ENCODE data around the gene NKX6-2. TPM values are rescaled to one million over a fixed set of nuclear protein-coding genes. Genes with fewer than 3 reads are reported as not detected.

Gene NKX6-2
- polyA plus RNA-seq, 1 donor (not counting 4 experiments of a cell fraction or from before 2014, with no cell fraction given) = not detected

- Histone ChIP-seq H3K27ac (ENCODE audit: control insufficient read depth, insufficient read depth, low read length) (no peak overlapping the region), H2AFZ (ENCODE audit: control insufficient read depth, low read length) (no peak overlapping the region), H3K79me2 (ENCODE audit: control insufficient read depth, insufficient read depth, low read length) (no peaks in the 10 kb centered on the region), H3K36me3 (ENCODE audit: control insufficient read depth in 2 of 2, extremely low read depth in 1 of 2, insufficient read depth in 2 of 2, low read length in 2 of 2) (no peaks in the 10 kb centered on the region), H3K4me2 (ENCODE audit: control insufficient read depth, extremely low read depth, insufficient read depth, low read depth, low read length) (no peak overlapping the region), H3K4me3 (ENCODE audit: control insufficient read depth in 2 of 3, extremely low read depth in 1 of 3, insufficient read depth in 2 of 3, low read depth in 1 of 3, low read length in 3 of 3) (no peak overlapping the region), H3K9me3 (ENCODE audit: control insufficient read depth, low read depth, low read length) (no peaks in the 10 kb centered on the region), H4K20me1 (ENCODE audit: control insufficient read depth, extremely low read depth, insufficient read depth, low read length) (no peaks in the 10 kb centered on the region), H3K4me1 (ENCODE audit: control insufficient read depth, extremely low read depth, insufficient read depth, low read length) (no peaks in the 10 kb centered on the region), H3K9ac (ENCODE audit: control insufficient read depth, extremely low read depth, insufficient read depth, low read length) (no peak overlapping the region), H3K9me1 (ENCODE audit: control insufficient read depth, extremely low read depth, insufficient read depth, low read length) (no peaks in the 10 kb centered on the region), H3K27me3 (ENCODE audit: control insufficient read depth, extremely low read depth, insufficient read depth, low read length) (no peaks in the 10 kb centered on the region)
- DNase-seq (ENCODE audit: low read depth, low spot score) (no peak), FAIRE-seq (no peak)
- TF ChIP-seq CTCF (optimal IDR thresholded peaks at IDR 0.05 in 1 of 3, IDR thresholded peaks at IDR 0.05 in 1 of 3, conservative IDR thresholded peaks at IDR 0.05 in 1 of 3; ENCODE audit: extremely low read depth in 1 of 3, insufficient read depth in 2 of 3, low read length in 3 of 3) = no peak
- no peak for TF ChIP-seq EZH2 (IDR thresholded peaks at IDR 0.05; ENCODE audit: low read length)
- dilution Hi-C loops (cut with MboI; ENCODE audit: extremely low pct_ligation_motif_present, low sequenced_read_pairs) = no loop called here
Observed at GRCh38 chr10:132735923-132736391, 50.0 kb downstream of the NKX6-2 start.

DNA sequence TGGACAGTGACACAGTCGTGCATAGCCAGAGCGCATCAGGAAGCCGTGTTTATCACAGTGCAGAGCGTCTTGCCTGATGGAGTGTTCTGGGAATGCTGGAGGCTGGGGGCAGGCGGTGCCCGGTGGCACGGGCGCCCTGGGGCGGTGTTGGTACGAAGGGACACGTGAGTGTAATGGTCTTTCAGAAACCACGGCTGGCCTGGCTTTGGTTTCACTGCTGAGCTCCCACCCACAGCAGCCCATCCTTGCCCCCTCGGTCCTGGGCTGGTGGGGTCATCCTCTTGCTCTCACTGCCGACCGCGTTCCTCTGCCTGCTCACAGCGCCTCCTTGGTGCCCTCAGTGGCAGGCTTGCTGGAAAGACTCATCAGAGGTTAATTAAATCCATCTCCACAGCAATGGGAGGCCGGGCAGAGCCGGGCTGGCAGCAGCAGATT lies 50.6 kb downstream of the NKX6-2 start:
- no peak overlapping the region for H3K9ac ChIP-seq (ENCODE audit: control insufficient read depth, extremely low read depth, insufficient read depth, low read length)
- dilution Hi-C loops (cut with MboI; ENCODE audit: extremely low pct_ligation_motif_present, low sequenced_read_pairs) = no loop called here
- no peak overlapping the region for H2AFZ ChIP-seq (ENCODE audit: control insufficient read depth, low read length)

More for the DNA sequence above, 50.6 kb downstream of the NKX6-2 start:
- Histone ChIP-seq H3K9me3 (ENCODE audit: control insufficient read depth, low read depth, low read length) (no peaks in the 10 kb centered on the region), H3K27me3 (ENCODE audit: control insufficient read depth, extremely low read depth, insufficient read depth, low read length) (no peaks in the 10 kb centered on the region), H3K27ac (ENCODE audit: control insufficient read depth, insufficient read depth, low read length) (no peak overlapping the region), H3K79me2 (ENCODE audit: control insufficient read depth, insufficient read depth, low read length) (no peaks in the 10 kb centered on the region), H3K9me1 (ENCODE audit: control insufficient read depth, extremely low read depth, insufficient read depth, low read length) (no peaks in the 10 kb centered on the region), H3K4me2 (ENCODE audit: control insufficient read depth, extremely low read depth, insufficient read depth, low read depth, low read length) (no peak overlapping the region), H3K36me3 (ENCODE audit: control insufficient read depth in 2 of 2, extremely low read depth in 1 of 2, insufficient read depth in 2 of 2, low read length in 2 of 2) (no peaks in the 10 kb centered on the region), H4K20me1 (ENCODE audit: control insufficient read depth, extremely low read depth, insufficient read depth, low read length) (no peaks in the 10 kb centered on the region), H3K4me3 (ENCODE audit: control insufficient read depth in 2 of 3, extremely low read depth in 1 of 3, insufficient read depth in 2 of 3, low read depth in 1 of 3, low read length in 3 of 3) (no peak overlapping the region), H3K4me1 (ENCODE audit: control insufficient read depth, extremely low read depth, insufficient read depth, low read length) (no peaks in the 10 kb centered on the region)
- FAIRE-seq = no peak
- no peak for DNase-seq (ENCODE audit: low read depth, low spot score)
- TF ChIP-seq CTCF (optimal IDR thresholded peaks at IDR 0.05 in 1 of 3, IDR thresholded peaks at IDR 0.05 in 1 of 3, conservative IDR thresholded peaks at IDR 0.05 in 1 of 3; ENCODE audit: extremely low read depth in 1 of 3, insufficient read depth in 2 of 3, low read length in 3 of 3) (no peak), EZH2 (IDR thresholded peaks at IDR 0.05; ENCODE audit: low read length) (no peak)
